Activated CD4-positive, alpha-beta T cell treated with anti-CD3 and anti-CD28 coated beads for 1 hour (primary cell): ENCODE measurements around the gene KRT1.
"Not testable (repeated sequence)": the region's sequence is repeated elsewhere in the genome, so short reads cannot be mapped to it uniquely, and the experiment has no call there.

Source experiments
- DNase-seq: peaks from one replicate; pipeline ENCODE4 v3.0.0-alpha.2; 2020

The KRT1 gene

GRCh38 chr12:52681526-52682380 is 1.5 kb upstream of the KRT1 start:
- DNase-seq = peak; percentile 17

DNA sequence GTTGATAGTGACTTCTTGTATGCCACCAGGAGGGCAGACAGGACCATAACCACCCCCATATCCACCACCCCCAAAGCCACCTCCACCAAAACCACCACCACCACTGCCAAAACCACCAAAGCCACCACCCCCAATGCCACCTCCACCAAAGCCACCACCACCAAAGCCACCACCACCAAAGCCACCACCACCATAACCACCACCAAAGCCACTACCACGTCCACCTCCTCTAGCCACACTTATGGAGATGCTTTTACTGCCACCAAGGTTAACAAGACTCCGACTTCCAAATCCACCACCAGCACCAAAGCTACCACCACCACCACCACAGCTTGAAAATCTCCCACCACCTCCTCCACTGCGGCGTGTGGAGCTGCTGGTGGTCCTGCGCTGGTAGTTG is 332 bp downstream of the KRT1 start:
- no peak for DNase-seq

- no peak for DNase-seq
Observed at GRCh38 chr12:52677671-52678070, 2.5 kb downstream of the KRT1 start.

GRCh38 chr12:52677126-52677525 is 3.1 kb downstream of the KRT1 start:
- no peak for DNase-seq

DNA sequence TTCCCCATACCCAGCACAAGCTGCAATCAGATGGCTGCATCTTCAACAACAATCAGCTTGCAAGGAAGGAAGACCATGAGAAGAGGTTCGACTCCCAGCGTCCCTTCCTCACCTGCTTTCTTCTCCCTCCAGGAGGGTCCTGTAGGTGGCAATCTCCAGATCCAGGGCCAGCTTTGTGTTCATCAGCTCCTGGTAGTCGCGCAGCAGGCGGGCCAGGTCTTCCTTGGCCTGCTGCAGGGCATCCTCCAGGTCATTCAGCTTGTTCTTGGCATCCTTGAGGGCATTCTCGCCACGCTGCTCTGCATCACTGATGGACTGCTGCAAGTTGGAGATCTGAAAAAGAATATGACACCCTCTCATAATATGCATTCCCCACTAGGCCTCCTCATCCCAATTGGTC is 4.0 kb downstream of the KRT1 start:
- DNase-seq = no peak

DNA sequence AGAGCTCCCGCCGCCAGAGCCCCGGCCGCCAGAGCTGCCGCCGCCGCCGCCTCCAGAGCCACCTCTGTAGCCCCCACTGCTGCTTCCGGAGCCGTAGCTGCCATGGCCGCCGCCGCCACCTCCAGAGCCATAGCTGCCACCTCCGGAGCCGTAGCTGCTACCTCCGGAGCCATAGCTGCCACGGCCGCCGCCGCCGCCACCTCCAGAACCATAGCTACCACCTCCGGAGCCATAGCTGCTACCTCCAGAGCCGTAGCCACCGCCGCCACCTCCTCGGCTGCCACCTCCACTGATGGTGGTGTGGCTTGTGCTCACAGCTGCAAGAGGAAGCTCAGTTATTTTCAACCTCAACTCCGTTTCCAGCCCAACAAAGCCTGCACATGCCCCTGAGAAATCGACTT is 4.9 kb downstream of the KRT1 start:
- no peak for DNase-seq

GRCh38 chr12:52674433-52674775 is 5.8 kb downstream of the KRT1 start:
- no peak for DNase-seq

- DNase-seq = no peak
Observed at GRCh38 chr12:52673713-52674432, 6.3 kb downstream of the KRT1 start.

DNA sequence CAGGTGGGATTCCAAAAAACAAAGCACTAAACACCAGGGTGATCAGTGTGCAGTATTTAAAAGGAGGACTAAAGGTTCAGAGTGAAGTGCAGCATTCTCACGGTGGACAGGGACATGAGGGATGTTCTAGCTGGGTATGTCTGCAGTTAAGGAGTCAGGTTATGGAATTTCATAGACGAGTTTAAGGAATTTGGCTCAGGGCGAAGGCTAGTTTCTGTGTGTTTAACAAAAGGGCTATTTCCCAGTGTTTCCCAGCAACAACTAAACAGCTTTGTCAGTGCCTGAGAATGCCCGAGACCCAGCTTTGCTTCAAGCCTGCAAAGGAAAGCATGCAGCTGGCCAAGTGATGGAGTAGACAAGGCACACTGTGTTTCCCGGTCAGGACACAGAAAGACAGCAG is 7.0 kb downstream of the KRT1 start:
- DNase-seq = no peak

DNA sequence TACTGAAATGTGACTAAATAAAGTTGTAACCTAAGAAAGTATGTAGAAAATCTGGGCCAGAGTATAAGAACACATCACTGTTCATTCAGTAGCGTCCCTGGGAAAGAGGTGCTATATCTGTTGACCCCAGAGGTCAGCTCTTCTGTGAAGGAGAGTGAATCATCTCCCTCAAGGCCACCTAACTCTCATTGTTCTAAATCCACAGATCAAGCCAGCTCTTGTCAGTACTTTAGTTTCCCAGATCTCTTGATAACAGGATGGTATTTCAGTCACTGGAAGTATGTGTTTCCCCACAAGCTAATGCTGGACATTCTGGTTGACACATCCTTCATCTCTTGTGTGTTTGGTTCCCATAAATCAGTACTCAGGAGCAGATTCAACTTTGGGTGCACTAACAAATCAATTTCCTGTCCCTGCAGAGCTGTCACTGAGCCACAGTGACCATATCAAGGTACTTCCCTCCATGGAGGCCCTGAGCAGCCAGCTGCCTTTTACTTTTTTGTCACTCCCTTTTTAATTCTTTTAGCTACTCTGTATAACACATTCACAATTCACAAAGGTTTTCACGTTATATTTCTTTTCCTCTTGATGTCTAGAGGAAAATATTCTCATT is 7.8 kb downstream of the KRT1 start:
- no peak for DNase-seq

DNA sequence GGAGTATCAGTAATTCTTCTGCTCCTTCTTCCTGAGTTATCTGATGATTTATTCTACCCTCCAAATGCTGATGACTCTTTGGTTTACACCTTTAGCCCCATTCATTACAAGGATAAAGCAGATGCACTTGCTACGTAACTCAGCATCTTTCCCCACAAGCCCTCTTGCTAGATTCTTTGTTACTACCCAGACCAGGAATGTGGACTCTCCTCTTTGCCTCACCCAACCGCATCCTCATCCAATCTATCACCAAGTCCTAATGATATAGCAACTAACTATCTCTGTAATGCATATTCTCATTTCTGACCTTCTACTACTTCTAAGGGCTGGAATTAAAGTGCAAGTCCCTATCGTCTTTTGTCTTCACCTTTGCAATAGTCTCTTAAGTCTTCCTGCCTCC is 9.2 kb downstream of the KRT1 start:
- DNase-seq = no peak

DNA sequence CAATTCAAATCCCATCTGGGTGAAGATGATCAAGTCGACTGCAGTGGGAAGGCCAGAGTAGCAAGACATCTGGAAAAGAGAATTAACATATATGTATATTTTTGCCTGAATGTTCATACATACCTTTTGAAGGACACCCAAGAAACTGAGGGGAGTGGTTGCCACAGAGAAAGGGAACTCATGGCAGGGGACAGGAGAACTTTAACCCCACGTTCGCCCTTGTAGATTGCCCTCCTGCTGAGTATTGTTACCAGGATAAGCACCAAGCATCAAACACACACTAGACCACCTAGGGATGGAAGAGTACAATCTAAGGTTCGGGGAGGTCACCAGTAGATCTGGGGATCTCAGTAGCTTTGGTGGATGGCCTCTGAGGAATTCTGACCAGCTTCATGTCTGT is 9.7 kb downstream of the KRT1 start:
- DNase-seq = no peak

GRCh38 chr12:52669941-52670340 is 10.3 kb downstream of the KRT1 start:
- not testable (repeated sequence) for DNase-seq

DNA sequence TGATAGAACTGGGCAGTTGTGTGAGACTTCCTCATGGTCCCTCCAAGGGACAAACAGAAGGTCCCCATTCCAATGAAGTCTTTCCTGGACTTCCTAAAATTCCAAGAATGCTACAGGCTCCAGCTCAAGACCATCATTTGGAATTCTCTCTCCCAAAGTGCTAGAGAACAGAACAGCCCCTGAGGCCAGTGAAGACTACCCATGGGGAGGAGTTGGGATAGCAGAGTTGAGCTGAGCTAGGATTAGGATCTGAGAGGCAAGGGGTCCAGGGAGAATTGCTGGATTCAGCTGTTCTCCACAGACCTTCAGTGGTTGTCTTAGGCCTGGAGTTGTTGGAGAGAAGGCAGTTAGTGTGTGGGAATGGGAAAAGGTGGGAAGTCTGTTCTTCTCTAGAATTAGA is 10.8 kb downstream of the KRT1 start:
- DNase-seq = no peak

DNA sequence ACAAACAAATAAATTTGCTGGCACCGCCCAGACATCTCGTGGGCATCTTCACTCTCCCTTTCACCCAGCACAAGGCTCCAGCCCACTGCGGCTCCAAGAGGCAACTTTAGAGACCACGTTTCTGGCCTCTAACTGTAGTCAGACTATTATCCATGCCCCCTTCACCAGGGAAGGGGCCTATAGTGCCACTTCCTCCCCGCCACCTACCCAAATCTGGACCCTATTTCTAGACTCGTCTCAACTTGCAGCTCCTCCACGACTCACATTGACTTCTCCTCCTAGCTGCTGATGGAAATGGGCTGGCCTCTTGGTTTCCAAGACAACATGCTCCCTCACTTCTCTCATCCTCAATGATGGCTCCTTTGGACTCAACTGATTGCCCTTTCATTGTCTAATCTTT is 12.3 kb downstream of the KRT1 start:
- no peak for DNase-seq

- no peak for DNase-seq
Observed at GRCh38 chr12:52667509-52667908, 12.7 kb downstream of the KRT1 start.

DNA sequence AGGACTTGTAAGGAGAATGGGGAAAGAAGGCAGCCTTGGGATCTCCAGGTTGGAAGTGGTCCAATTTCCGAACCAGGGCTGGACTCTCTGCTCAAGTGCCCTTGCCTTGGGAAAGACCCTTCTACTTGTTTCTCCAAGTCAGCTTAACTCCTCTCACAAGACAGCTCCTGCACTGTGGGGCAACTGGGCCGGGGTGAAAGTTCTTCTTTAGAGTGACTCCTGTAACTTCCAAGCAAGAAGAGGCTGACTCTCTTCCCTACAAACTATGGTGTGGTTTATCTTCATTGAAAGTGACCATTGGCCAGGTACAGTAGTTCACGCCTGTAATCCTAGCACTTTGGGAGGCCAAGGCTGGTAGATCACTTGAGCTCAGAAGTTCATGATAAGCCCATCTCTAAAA is 13.7 kb downstream of the KRT1 start:
- DNase-seq = no peak

GRCh38 chr12:52663420-52663819 is 16.8 kb downstream of the KRT1 start:
- no peak for DNase-seq

DNA sequence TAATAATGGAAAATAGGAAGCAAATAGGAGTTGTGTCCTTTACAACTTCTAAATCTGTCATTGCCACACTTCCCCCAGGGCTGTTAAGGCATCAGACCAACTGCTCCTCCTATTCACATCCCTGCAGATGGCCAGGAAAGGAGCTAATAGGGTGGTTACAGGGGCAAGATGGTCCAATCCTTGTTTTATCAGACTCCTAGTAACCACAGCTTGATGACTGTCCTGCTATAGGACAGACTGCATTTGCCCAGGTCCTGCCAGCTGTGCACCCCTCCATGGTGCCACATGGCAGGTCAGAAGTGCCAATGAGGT is 17.3 kb downstream of the KRT1 start:
- DNase-seq = no peak

GRCh38 chr12:52662093-52662917 is 17.9 kb downstream of the KRT1 start:
- no peak for DNase-seq

DNA sequence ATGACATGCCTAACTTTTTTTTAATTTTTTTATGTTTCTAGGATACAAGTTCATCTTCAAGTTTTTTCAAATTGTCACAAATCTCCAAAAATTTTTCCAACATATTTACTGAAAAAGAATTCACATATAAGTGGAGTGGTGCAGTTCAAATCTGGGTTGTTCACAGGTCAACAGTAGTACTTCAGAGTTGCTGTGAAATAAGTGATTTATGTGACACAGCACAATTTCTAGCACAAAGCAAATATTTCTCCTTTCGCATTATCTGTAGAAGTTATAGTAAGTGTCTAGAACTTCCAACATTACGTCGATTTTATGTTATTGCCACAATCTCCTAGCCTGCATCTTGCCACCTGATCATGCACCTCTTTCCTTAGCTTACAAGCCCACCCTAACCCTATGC is 18.5 kb downstream of the KRT1 start:
- DNase-seq = no peak

GRCh38 chr12:52660934-52661499 is 19.2 kb downstream of the KRT1 start:
- no peak for DNase-seq

GRCh38 chr12:52659951-52660350 is 20.3 kb downstream of the KRT1 start:
- no peak for DNase-seq
